Small intestine (tissue), 7 donors: ENCODE results near the gene AKR1B1. TPM values are rescaled to one million over a fixed set of nuclear protein-coding genes. Genes with fewer than 3 reads are reported as not detected.

ENCODE experiments used
- DNase-seq, 2 donors: peaks; one replicate each; pipeline versions ENCODE4 v3.0.0 to v3.0.0-alpha.2; 2013
- FAIRE-seq: peaks from 2 replicates; lab custom pipeline; 2012; peaks lifted over from hg19 to GRCh38; lab: Jason Lieb, UNC
- H3K27ac ChIP-seq, 3 donors: one replicate each; pipeline ENCODE4 v1.5.1; 2013; ENCODE audit warnings: low read length in 2 of 3, mild to moderate bottlenecking in 2 of 3, control low read depth in 1 of 3, inconsistent platforms in 1 of 3, low read depth in 1 of 3, moderate library complexity in 1 of 3
- H3K27me3 ChIP-seq, 3 donors: one replicate each; pipeline ENCODE4 v1.6.1; 2013; ENCODE audit warnings: low read length in 3 of 3, inconsistent platforms in 1 of 3; ENCODE audit not compliant: control insufficient read depth in 3 of 3, insufficient read depth in 3 of 3
- H3K36me3 ChIP-seq, 3 donors: one replicate each; pipeline ENCODE4 v1.6.1; 2013; ENCODE audit warnings: low read length in 3 of 3, inconsistent platforms in 1 of 3, low read depth in 1 of 3, mild to moderate bottlenecking in 1 of 3, moderate library complexity in 1 of 3; ENCODE audit not compliant: control insufficient read depth in 3 of 3, insufficient read depth in 2 of 3
- H3K4me1 ChIP-seq, 3 donors: one replicate each; pipeline ENCODE4 v1.6.1; 2013; ENCODE audit warnings: low read length in 2 of 3, inconsistent platforms in 1 of 3, low read depth in 1 of 3, mild to moderate bottlenecking in 1 of 3, moderate library complexity in 1 of 3; ENCODE audit not compliant: control insufficient read depth in 3 of 3, insufficient read depth in 2 of 3
- H3K4me3 ChIP-seq, 3 donors: one replicate each; pipeline ENCODE4 v1.5.1; 2013; ENCODE audit warnings: low read length in 3 of 3, control low read depth in 1 of 3, inconsistent platforms in 1 of 3, low read depth in 1 of 3, mild to moderate bottlenecking in 1 of 3, moderate library complexity in 1 of 3
- H3K9me3 ChIP-seq, 2 donors: one replicate each; pipeline ENCODE4 v1.6.1; 2013; ENCODE audit warnings: low read depth in 1 of 2, low read length in 1 of 2; ENCODE audit not compliant: control insufficient read depth in 2 of 2, insufficient read depth in 1 of 2
- WGBS, 3 donors: extraction: QIAGEN DNeasy Blood & Tissue Kit; methylation state at CpG; one replicate each; pipeline ENCODE4 v1.1.7; 2013; 5-methylcytosine and 5-hydroxymethylcytosine counted together
- polyA plus RNA-seq, 4 donors: library from polyadenylated mRNA; stranded (reverse) in 3 of 4; unstranded in 1 of 4; fragments of 200-250 nt in 3 of 4; fragments of 120-200 nt in 1 of 4; gene quantifications; one replicate each; pipeline versions ENCODE4 v1.2.1 to v1.2.3, GENCODE V29; 2013
- donor health status: healthy with polysubstance abuse.
- donor health status: control.
- donor health status: control.
- donor health status: Bipolar disorder and iron deficiency.
- donor health status: healthy.

AKR1B1 gene
- polyA plus RNA-seq, 4 donors: 10.3 to 57.6 (median 28.3) TPM

DNA sequence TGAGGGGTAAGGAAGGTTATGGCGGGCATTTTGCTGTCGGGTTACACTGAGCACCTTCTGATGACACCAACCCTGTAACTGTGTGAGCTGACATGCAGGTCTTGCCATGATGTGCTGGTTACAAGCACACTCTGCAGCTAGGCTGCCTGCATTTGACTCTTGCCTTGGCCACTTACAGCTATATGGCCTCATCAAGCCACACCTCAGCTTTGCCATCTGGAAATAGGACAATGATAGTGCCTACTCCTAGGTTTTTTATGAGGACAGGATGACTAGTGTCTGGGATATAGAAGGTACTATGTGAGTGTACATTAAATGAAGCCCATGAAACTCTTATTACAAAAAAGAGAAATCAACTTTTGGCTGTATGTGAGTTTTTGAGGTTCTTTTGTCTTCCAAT, 58.0 kb downstream of the AKR1B1 start:
- no peak overlapping the region for H3K4me3 ChIP-seq
- no peaks in the 10 kb centered on the region for H3K36me3 ChIP-seq
- H3K27ac ChIP-seq: no peak overlapping the region
- WGBS, 3 donors: 94 to 100% (median 98%) methylated on average over 2 of the region's 2 CpGs
- FAIRE-seq: no peak
- H3K4me1 ChIP-seq: no peaks in the 10 kb centered on the region
- no peaks in the 10 kb centered on the region for H3K27me3 ChIP-seq
- no peaks in the 10 kb centered on the region for H3K9me3 ChIP-seq
- no peak for DNase-seq

DNA sequence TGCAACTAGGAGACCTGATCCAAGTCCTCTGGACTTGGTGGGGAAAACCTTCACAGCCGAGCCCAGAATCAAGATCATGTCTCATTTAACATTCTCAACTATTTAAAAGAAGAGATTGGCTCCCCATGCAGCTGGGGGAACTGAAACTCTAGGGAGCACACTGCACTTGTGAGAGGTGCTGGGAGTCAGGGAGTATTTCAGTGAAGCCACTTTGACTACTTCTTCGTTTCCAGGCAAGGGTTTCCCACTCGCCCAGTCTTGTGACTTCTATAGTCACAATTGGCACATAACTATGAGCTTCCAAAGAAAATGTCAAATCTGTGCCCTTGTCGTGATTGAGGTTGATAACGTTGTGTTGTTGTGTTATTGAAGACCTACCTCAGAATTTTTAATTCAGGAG, 62.9 kb downstream of the AKR1B1 start:
- no peak overlapping the region for H3K4me3 ChIP-seq
- FAIRE-seq: no peak
- DNase-seq: no peak
- no peak overlapping the region for H3K27ac ChIP-seq
- H3K9me3 ChIP-seq: no peaks in the 10 kb centered on the region
- no peaks in the 10 kb centered on the region for H3K4me1 ChIP-seq
- H3K27me3 ChIP-seq: no peaks in the 10 kb centered on the region
- H3K36me3 ChIP-seq: no peaks in the 10 kb centered on the region
- WGBS, 3 donors: 78 to 79% (median 79%) methylated on average over 5 of the region's 5 CpGs

DNA sequence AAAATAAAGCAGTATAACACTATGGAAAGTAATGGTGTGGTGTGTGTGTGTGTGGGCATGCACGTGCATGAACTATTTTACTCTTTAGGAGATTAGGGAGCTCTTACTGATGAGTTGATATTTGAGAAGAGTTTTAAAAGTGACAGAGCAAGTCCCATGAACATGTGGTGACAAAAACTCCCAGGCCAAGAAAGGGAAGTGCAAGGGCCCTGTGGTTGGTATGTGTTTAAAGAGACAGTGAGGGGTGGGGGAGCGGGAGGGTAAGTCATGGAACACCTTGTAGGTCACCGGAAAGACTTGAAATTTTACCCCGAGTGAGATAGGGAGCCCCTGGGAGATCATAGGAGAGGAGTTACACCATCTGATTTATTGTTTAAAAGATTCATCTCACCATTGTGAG, 63.3 kb downstream of the AKR1B1 start:
- Histone ChIP-seq H3K9me3 (no peaks in the 10 kb centered on the region), H3K27me3 (no peaks in the 10 kb centered on the region), H3K4me1 (no peaks in the 10 kb centered on the region), H3K4me3 (no peak overlapping the region), H3K27ac (no peak overlapping the region), H3K36me3 (no peaks in the 10 kb centered on the region)
- DNase-seq (no peak), FAIRE-seq (no peak)
- 77 to 94% (median 87%) methylated on average over 4 of the region's 4 CpGs for WGBS, 3 donors

DNA sequence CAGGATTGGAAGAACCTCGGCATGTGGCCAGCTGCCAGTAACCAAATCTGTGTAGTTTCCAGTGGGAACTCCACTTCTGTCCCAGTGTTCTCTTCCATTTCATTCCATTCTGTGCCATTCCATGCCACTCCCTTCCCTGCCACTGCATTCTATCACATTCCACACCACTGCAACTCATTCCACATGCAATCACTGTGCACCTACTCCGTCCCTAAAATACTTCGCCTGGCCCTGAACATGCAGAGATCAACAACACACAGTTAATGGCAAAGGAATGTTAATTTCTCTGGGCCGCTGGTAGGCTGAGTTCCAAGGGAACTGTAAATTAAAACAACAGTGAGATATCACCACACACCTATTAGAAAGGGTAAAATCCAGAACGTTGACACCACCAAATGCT, 64.8 kb downstream of the AKR1B1 start:
- no peak overlapping the region for H3K4me3 ChIP-seq
- DNase-seq: no peak
- no peaks in the 10 kb centered on the region for H3K27me3 ChIP-seq
- 50 to 64% (median 52%) methylated on average over 5 of the region's 5 CpGs for WGBS, 3 donors
- no peak for FAIRE-seq
- no peaks in the 10 kb centered on the region for H3K4me1 ChIP-seq
- H3K36me3 ChIP-seq: no peaks in the 10 kb centered on the region
- H3K27ac ChIP-seq: no peak overlapping the region
- H3K9me3 ChIP-seq: no peaks in the 10 kb centered on the region

Other genes starting within 250 kb of the AKR1B1 start
- gene SLC35B4, start 142.2 kb downstream of the AKR1B1 start, polyA plus RNA-seq: 10 to 100 TPM in 1 of 4 donors, 1 to 10 TPM in 3; 2.7 to 11.8 (median 4.1) TPM
- gene AKR1B10, start 68.5 kb upstream of the AKR1B1 start, polyA plus RNA-seq: 1,000 to 10,000 TPM in 2 of 4 donors, 100 to 1,000 TPM in 1, under 1 TPM in 1; 0.22 to 1,513 (median 801) TPM
- under 1 TPM in 1 of 4 donors, not detected in 3; 0.49 TPM for gene AKR1B15, start 90.0 kb upstream of the AKR1B1 start, polyA plus RNA-seq
- gene BPGM, start 187.8 kb upstream of the AKR1B1 start, polyA plus RNA-seq: 10 to 100 TPM in 3 of 4 donors, 1 to 10 TPM in 1; 9.9 to 15.4 (median 12.0) TPM